Mucosa of rectum (tissue), 2 donors: ENCODE measurements around the gene C16orf87.

ENCODE experiments used
- H3K27ac ChIP-seq, 2 donors: one replicate each; pipeline ENCODE4 v1.7.0; 2013; ENCODE audit warnings: inconsistent platforms in 2 of 2, low read depth in 2 of 2, low read length in 2 of 2
- H3K27me3 ChIP-seq, 2 donors: one replicate each; pipeline ENCODE4 v1.7.0; 2013; ENCODE audit warnings: low read length in 2 of 2; ENCODE audit not compliant: control insufficient read depth in 2 of 2, insufficient read depth in 2 of 2
- H3K36me3 ChIP-seq, 2 donors: one replicate each; pipeline ENCODE4 v1.7.0; 2013; ENCODE audit warnings: low read length in 2 of 2; ENCODE audit not compliant: control insufficient read depth in 2 of 2, insufficient read depth in 2 of 2
- H3K4me1 ChIP-seq, 2 donors: one replicate each; pipeline ENCODE4 v1.7.0; 2013; ENCODE audit warnings: low read length in 2 of 2, mild to moderate bottlenecking in 1 of 2; ENCODE audit not compliant: control insufficient read depth in 2 of 2, insufficient read depth in 2 of 2
- H3K4me3 ChIP-seq, 2 donors: one replicate each; pipeline ENCODE4 v1.7.0; 2013; ENCODE audit warnings: low read length in 2 of 2
- H3K9ac ChIP-seq, 2 donors: one replicate each; pipeline ENCODE4 v1.7.0; 2013; ENCODE audit warnings: low read length in 2 of 2, low read depth in 1 of 2, mild to moderate bottlenecking in 1 of 2
- H3K9me3 ChIP-seq, 2 donors: one replicate each; pipeline ENCODE4 v1.7.0; 2013; ENCODE audit warnings: low read length in 2 of 2; ENCODE audit not compliant: control insufficient read depth in 2 of 2
- donor health status: healthy.
- donor health status: Normal muscosa, but diverticular disease.

C16orf87 gene

GRCh38 chr16:46843898-46844642 lies 13.1 kb upstream of the C16orf87 start:
- H3K27ac ChIP-seq = no peak overlapping the region
- H3K36me3 ChIP-seq = no peaks in the 10 kb centered on the region
- no peaks in the 10 kb centered on the region for H3K4me1 ChIP-seq
- H3K4me3 ChIP-seq = no peak overlapping the region
- H3K9me3 ChIP-seq = no peaks in the 10 kb centered on the region
- H3K9ac ChIP-seq = no peak overlapping the region
- H3K27me3 ChIP-seq = no peaks in the 10 kb centered on the region

GRCh38 chr16:46842192-46842895 lies 11.4 kb upstream of the C16orf87 start:
- no peaks in the 10 kb centered on the region for H3K36me3 ChIP-seq
- H3K9ac ChIP-seq = no peak overlapping the region
- H3K27me3 ChIP-seq = no peaks in the 10 kb centered on the region
- no peaks in the 10 kb centered on the region for H3K4me1 ChIP-seq
- H3K4me3 ChIP-seq = no peak overlapping the region
- H3K27ac ChIP-seq = no peak overlapping the region
- H3K9me3 ChIP-seq = no peaks in the 10 kb centered on the region

GRCh38 chr16:46839986-46840443 lies 9.0 kb upstream of the C16orf87 start:
- Histone ChIP-seq H3K9me3 (no peaks in the 10 kb centered on the region), H3K36me3 (no peaks in the 10 kb centered on the region), H3K27ac (no peak overlapping the region), H3K9ac (no peak overlapping the region), H3K4me3 (no peak overlapping the region), H3K4me1 (no peaks in the 10 kb centered on the region), H3K27me3 (no peaks in the 10 kb centered on the region)

- Histone ChIP-seq H3K9ac (no peak overlapping the region), H3K4me3 (no peak overlapping the region), H3K4me1 (no peaks in the 10 kb centered on the region), H3K9me3 (no peaks in the 10 kb centered on the region), H3K36me3 (no peaks in the 10 kb centered on the region), H3K27ac (no peak overlapping the region), H3K27me3 (no peaks in the 10 kb centered on the region)
Measured at GRCh38 chr16:46836534-46837530, 5.9 kb upstream of the C16orf87 start.

GRCh38 chr16:46833460-46833800 lies 2.5 kb upstream of the C16orf87 start:
- Histone ChIP-seq H3K4me3 (no peak overlapping the region), H3K4me1 (peaks cover 3 to 11% of the 10 kb centered on the region in 2 donors), H3K27ac (no peak overlapping the region), H3K36me3 (no peaks in the 10 kb centered on the region), H3K9ac (no peak overlapping the region), H3K9me3 (no peaks in the 10 kb centered on the region), H3K27me3 (no peaks in the 10 kb centered on the region)

- Histone ChIP-seq H3K4me3 (no peak overlapping the region), H3K27ac (no peak overlapping the region), H3K27me3 (no peaks in the 10 kb centered on the region), H3K4me1 (peaks cover 3 to 11% of the 10 kb centered on the region in 2 donors), H3K36me3 (no peaks in the 10 kb centered on the region), H3K9me3 (no peaks in the 10 kb centered on the region), H3K9ac (no peak overlapping the region)
Measured at GRCh38 chr16:46832757-46833459, 1.9 kb upstream of the C16orf87 start.

- H3K27me3 ChIP-seq = no peaks in the 10 kb centered on the region
- H3K9ac ChIP-seq = peak overlapping the region; percentile 74 to 85
- H3K36me3 ChIP-seq = no peaks in the 10 kb centered on the region
- no peaks in the 10 kb centered on the region for H3K9me3 ChIP-seq
- H3K27ac ChIP-seq = peak overlapping the region; percentile 83 to 87
- H3K4me3 ChIP-seq = peak overlapping the region; percentile 89 to 95
- H3K4me1 ChIP-seq = peaks cover 3 to 11% of the 10 kb centered on the region in 2 donors
Measured at GRCh38 chr16:46830417-46830901, 521 bp downstream of the C16orf87 start.

DNA sequence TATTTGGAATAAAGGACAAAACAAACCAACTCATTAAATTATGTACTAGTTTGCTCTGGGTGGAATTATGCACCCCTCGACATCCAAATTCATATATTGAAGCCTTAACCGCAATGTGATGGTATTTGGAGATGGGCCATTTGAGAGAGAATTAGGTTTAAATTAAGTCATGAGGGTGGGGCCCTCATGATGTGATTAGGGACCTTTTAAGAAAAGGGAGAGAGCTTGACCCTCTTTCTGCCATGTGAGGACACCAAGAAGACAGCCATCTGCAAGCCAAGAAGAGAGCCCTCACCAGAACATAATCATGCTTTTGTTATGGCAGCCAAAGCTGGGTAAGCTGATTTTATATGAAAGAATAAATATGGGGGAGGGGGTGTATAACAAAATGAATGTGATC lies 2.0 kb downstream of the C16orf87 start:
- no peaks in the 10 kb centered on the region for H3K27me3 ChIP-seq
- no peaks in the 10 kb centered on the region for H3K36me3 ChIP-seq
- H3K9me3 ChIP-seq = no peaks in the 10 kb centered on the region
- H3K27ac ChIP-seq = no peak overlapping the region
- no peak overlapping the region for H3K4me3 ChIP-seq
- no peak overlapping the region for H3K9ac ChIP-seq
- peaks cover 3 to 11% of the 10 kb centered on the region in 2 donors for H3K4me1 ChIP-seq

GRCh38 chr16:46828292-46828691 lies 2.7 kb downstream of the C16orf87 start:
- Histone ChIP-seq H3K27ac (no peak overlapping the region), H3K27me3 (no peaks in the 10 kb centered on the region), H3K4me1 (peaks cover 3 to 11% of the 10 kb centered on the region in 2 donors), H3K9me3 (no peaks in the 10 kb centered on the region), H3K4me3 (no peak overlapping the region), H3K9ac (no peak overlapping the region), H3K36me3 (peaks cover 0 to 3% of the 10 kb centered on the region in 2 donors)
